ENCODE data around the gene SCMH1.

The SCMH1 gene

GRCh38 chr1:41021526-41022308 lies 220.4 kb downstream of the SCMH1 start, which contains the start of gene SLFNL1:
SLFNL1 (minus strand) TSS chr1:41021725; CDS start chr1:41020660, 1,065 bp downstream.
- DNase-seq, result peak; percentile 53

- no peak for DNase-seq
Measured at GRCh38 chr1:41020654-41021053, 221.5 kb downstream of the SCMH1 start.

- DNase-seq, result no peak
Measured at GRCh38 chr1:41020109-41020576, 222.0 kb downstream of the SCMH1 start.

- no peak for DNase-seq
Measured at GRCh38 chr1:41019353-41019745, 222.8 kb downstream of the SCMH1 start.

- no peak for DNase-seq
Measured at GRCh38 chr1:41018018-41018410, 224.1 kb downstream of the SCMH1 start.

- DNase-seq, result no peak
Measured at GRCh38 chr1:41017141-41018017, 224.7 kb downstream of the SCMH1 start.

- DNase-seq, result no peak
Measured at GRCh38 chr1:41015897-41016470, 226.1 kb downstream of the SCMH1 start.

- no peak for DNase-seq
Measured at GRCh38 chr1:41015281-41015896, 226.7 kb downstream of the SCMH1 start.

GRCh38 chr1:41014871-41015270 lies 227.2 kb downstream of the SCMH1 start:
- DNase-seq, result no peak

GRCh38 chr1:41013796-41014195 lies 228.3 kb downstream of the SCMH1 start:
- no peak for DNase-seq

- DNase-seq, result no peak
Measured at GRCh38 chr1:41013024-41013423, 229.1 kb downstream of the SCMH1 start.

GRCh38 chr1:41010345-41010744 lies 231.8 kb downstream of the SCMH1 start:
- DNase-seq, result no peak

GRCh38 chr1:41009466-41009865 lies 232.6 kb downstream of the SCMH1 start:
- DNase-seq, result no peak

GRCh38 chr1:41006942-41007865 lies 234.9 kb downstream of the SCMH1 start:
- no peak for DNase-seq

GRCh38 chr1:41005876-41006275 lies 236.2 kb downstream of the SCMH1 start:
- DNase-seq, result no peak

- DNase-seq, result peak; percentile 72
Measured at GRCh38 chr1:41003640-41004220, 238.4 kb downstream of the SCMH1 start.

- no peak for DNase-seq
Measured at GRCh38 chr1:41003127-41003639, 238.9 kb downstream of the SCMH1 start.

GRCh38 chr1:40998668-40999067 lies 243.4 kb downstream of the SCMH1 start:
- DNase-seq, result no peak

- no peak for DNase-seq
Measured at GRCh38 chr1:40997096-40997495, 245.0 kb downstream of the SCMH1 start.

- DNase-seq, result no peak
Measured at GRCh38 chr1:40989066-40989465, 253.0 kb downstream of the SCMH1 start.

- no peak for DNase-seq
Measured at GRCh38 chr1:40988280-40988679, 253.8 kb downstream of the SCMH1 start.

Data from NCI-H510A (cell line).